ENCODE data around the gene KDM7A.

- no peak for TF ChIP-seq POLR2AphosphoS5 (IDR thresholded peaks at IDR 0.05; ENCODE audit: low read depth, low read length)
- no peak for TF ChIP-seq ZBTB33 (IDR thresholded peaks at IDR 0.05; ENCODE audit: borderline replicate concordance, low read depth)
- no peak for TF ChIP-seq EP300 (IDR thresholded peaks at IDR 0.05; ENCODE audit: borderline replicate concordance in 1 of 2, low read depth in 1 of 2, low read length in 1 of 2)
Measured at GRCh38 chr7:140156460-140157080, 20.2 kb downstream of the KDM7A start.
